NK-92 (cell line): Measurements from ENCODE around the gene ARX.

Source experiments
- DNase-seq: peaks from one replicate; lab custom pipeline; 2025; ENCODE audit not compliant: unreplicated experiment; lab: John Stamatoyannopoulos, UW

Gene ARX

DNA sequence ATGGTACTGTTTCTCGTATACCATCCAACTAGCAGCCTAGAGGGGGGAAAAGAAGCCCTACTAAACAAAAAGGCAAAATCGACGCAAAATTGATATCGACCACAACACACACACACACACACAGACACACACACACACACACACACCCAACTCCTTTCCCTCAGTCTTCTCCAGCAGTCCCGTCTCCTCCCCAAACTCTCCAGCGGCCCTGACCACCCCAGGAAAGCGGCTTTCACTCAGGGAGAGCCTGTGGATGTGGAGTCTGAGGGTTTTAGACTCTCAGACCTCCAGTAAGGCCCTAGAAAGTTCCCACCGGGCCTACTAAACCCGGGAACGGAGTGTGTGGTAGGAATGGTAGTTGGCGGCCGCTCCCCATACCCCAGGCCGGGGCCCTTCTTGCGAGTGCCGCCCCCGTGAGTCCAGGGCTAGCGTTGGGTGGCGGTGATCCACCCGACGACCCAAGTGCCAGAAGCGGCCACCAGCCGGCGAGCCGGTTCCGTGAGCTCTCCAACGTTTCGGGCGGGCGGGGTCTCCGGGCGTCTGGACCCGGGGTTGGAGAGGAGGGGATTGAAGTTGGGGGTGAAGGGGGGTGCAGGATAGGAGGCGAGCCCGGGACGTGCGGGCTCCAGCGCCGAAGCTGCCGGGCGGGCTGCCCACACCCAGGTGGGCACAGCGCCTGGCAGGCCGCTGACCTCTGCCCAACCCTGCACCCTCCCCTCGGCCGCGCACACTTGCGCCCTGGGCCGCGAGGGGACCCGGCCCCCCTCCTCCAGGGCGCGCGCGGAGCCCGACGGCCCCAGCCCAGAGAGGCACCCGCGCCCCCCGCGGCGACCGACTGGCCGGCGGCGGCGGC is 13.7 kb downstream of the ARX start:
- no peak for DNase-seq

DNA sequence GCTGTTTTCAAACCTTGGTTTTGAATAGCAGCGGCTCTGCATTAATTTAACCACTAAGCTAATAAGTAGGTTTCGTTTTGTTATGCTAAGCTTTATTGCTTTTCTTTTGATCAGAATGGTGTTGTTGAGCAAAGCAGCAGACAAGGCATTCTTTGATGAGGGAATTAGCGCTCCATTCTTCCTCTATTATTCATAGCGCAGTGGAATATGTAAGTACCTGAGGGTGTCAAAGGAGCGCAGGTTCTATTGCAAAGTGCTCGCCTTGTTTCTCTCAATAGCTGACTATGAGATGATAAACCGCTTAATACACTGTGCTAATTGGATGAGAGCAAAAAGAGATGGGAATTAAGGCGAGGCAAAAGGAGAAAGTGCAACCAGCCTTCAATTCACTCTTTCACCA is 16.3 kb downstream of the ARX start:
- no peak for DNase-seq

DNA sequence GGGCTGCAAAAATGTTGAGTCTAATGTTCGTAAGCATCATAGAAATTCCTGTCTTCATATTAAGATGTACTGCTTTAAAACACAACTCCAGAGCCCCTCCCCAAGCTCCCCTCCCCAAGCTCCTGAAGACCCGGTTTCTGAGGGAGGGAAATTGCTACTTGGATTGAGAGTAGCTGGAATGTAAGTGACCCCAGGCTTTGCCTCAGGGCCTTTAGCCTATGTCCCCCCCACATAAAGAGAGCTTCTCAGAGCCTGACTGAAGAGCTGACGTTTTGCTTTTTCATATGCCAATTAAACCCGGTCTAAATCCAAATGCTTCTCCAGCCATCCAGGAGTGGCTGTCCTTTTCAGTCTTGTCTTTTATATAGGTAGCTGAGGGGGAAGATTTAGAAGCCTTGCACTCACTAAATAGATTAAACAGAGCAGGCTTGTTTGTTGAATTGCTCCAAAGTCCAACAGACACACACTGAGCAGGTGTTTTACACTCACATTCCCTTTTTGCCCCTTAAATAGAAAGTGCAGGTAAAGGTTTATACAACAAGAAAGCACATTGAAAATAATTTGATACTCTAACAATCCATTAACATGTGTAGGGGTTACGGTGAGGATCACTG is 19.6 kb downstream of the ARX start:
- no peak for DNase-seq

DNA sequence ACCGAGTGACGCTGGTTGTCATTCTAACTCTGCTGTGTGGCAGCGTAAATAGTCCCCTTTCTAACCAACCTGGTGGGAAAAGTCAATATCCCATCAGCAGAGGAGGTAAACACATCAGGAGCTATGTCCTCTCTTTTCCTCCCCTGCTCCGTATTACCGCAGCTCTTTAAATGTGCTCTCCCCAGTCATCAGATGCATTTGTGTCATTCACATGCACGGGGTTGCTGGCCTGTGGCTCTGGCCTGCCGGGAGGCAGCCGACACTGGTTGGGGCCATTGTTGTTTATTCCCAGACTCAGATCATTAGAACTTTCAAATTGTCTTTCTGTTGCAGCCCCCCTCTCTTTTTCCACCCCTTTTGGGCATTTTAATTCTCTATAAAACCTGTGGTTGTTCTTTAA is 21.9 kb downstream of the ARX start:
- no peak for DNase-seq

DNA sequence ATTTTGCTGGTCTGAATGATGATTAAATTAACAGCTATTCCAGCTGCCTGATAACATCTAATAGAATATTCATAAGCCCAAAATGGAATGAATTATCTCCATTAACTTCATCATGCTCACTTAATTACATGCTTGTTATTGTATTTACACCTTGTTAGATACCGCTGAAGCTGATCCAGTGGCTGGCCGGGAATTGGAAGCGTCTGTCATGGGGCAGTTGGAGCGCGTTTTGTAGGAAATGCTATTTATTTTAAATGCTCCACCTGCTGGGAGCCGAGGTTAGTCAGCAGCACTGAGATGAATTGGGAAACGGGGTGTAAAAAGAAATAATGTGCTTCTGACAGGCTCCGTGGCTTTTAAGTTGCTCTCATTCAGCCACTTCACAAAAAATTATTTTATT is 25.2 kb downstream of the ARX start:
- DNase-seq = no peak

DNA sequence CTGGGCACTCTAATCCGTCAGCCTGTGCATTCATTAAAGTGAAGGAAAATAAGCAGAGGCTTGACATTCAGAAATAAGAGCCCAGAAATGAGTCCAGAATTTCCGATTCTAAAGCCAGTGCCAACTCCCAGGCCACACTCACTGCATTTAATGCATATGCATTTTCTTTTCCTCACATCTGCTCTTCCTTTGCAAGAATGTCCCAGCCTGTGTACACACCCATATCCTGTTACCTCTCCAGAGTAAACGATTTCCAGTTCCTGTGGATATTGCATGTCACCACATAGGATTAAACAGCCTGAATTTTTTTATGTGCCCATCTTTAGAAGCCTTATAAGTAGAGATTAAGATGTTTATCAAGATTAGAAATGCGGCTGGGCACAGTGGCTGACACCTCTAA is 27.5 kb downstream of the ARX start:
- no peak for DNase-seq

DNA sequence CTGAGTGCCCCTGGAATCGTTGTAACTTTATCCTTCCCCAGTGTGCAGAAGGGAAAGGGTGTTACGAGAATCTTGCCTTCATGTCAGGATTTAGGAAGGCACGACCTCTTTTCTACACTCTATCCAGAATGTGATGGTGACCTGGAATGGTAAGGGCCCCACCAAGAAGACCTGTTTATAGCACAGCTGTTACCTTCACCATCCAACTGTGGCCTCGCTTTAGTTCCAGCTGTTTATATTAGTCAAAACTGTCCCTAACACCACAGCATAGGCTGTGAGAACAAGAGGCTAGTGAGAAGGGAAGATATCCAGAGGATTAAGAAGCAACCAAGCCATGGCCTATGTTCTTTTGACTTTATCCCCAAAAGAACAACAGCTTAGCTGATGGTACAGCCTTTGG is 28.0 kb downstream of the ARX start:
- no peak for DNase-seq

DNA sequence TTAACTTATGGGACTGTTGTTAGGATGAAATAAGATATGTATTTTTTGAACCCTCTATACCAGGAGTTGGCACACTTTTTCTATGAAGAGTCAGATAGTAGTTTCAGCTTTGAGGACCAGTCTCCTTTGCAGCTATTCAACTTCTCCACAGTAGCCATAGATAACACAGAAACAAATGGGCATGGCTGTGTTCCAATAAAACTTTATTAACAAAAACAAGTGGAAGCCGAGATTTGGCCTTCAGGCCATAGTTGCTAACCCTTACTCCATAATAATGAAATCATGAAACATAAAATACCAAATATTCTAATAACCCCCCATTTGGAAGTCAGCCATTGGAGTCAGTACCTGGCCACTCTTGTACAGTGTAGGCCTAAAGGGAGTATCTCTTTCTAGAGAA is 30.6 kb downstream of the ARX start:
- no peak for DNase-seq

DNA sequence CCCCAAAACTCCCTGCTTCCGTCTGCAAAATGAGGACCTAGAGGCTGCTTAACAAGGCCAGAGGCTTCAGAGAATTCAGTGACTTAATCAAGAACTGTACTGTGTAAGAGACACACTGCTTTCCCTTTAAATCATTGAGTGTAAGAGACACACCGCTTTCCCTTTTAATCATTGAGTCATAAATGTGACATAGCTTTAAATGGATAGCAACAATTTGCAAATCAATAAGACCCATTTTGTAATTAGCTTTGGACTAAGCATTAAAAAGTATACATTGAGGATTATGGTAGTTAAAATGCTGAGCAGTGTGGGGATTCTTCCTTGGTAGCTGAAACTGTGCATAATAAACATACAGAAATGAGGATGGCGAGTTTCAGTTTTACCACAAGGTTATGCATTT is 31.8 kb downstream of the ARX start:
- DNase-seq = no peak

DNA sequence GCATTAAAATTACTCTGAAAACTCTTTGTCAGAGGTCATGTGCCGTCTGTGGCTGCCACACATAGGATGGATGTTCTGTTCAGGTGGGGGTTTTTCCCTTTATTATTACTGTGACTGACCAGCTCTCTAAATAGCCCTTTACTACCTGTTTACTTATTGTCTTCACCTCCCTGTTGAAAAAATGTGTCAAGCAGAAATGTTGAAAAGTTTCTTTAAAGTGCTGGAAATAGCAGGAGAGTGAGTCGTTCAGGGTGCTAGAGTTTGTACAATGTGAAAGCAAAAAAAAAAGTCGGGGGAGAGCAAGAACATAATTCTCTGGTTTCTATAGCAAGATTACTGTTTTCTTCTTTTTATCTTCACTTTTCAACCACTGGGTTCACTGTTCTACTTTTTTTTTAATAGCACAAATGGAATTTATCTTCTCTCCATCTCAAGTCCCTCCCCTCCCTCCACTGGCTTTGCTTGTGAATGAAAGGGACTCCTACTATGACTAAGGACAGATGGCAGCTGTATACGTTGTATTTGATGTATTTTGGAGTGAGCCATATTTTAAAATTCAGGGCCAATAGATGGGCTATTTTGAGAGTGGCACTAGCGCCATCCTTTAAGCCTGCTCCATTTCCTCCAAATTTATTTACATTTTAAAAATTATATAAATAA is 33.3 kb downstream of the ARX start:
- no peak for DNase-seq

DNA sequence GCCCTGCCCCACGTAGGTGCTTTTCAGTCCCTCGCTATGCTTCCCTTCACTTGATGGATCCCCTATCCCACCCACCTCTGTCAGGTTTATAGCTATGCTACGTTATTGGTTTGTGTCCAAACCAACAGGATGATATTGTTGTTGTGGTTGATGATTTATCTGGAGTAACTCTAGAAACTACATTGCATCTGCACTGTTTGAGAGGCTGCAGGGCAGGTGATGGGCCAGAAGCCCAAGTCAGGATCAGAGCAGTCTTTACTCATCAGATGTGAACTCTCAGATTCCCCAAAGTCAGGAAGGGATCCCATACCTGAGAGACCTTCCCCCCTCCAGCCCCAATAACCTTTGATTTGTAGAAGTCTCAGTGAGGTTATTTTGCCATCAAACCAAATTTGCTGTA is 34.7 kb downstream of the ARX start:
- DNase-seq = no peak

DNA sequence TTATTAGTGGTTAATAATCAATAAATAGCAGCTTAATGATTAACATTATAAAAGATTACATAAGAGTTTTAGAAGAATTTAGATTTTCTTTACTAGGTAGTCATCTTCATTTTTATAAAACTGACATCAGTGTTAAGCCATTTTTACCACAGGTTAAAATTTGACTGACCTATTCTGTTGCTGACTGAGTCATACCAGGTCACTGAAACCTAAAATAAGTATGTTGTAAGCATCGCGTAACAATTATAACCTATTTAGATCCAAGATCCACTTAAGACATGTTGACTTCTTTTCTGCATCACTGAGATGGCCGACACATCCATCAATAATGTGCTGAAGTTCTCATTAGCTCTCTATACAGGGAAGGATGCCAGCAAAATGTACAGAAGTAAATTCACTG is 36.7 kb downstream of the ARX start:
- no peak for DNase-seq

DNA sequence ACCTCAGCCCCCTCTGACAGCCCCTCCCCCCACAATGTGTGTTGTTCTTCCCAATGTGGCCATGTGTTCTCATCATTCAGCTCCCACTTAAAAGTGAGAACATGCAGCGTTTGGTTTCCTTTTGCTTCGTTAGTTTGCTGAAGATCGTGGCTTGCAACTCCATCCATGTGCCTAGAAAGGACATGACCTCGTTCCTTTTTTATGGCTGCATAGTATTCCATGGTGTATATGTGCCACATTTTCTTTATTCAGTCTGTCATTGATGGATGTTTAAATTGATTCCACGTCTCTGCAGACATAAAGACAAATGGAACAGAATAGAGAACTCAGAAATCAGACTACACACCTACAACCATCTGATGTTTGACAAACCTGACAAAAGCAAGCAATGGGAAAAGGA is 46.0 kb downstream of the ARX start:
- DNase-seq = no peak

DNA sequence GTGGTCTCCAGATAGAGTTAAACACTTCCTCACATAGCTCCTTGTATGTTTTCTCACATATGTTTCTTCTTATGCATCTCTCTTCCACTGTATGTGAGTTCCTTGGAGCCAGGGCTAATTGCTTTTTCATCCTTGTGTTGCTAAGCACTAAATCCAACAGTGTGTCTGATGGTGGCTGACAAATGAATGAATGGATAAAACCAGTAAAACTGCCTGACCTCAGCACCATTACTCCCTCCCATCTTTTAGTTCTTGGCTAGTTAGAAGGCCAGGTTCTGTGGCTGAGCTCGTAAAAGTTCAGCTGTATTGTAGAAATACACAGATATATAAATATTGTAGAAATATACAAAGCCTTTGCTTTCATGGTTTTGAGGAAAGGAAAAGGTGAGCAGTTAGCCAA is 50.4 kb downstream of the ARX start:
- no peak for DNase-seq

DNA sequence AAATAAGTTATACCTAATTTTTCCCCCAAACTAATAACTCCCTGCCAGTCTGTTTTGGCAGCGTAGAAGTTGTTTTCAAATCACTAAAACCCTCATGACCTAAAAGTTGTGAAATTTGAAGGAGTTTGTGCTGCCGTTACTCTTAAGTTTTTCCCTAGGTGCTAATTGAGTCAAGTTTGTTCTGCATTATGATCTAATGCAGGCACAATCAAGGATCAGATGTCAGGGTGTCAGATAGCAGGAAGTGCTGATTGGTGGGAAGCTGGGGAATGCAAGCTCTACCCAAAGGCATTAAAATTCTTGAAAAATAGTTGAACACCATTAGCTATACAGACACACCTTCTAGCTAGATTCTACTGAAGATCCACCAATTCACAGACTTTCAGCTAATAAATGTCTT is 51.9 kb downstream of the ARX start:
- no peak for DNase-seq

DNA sequence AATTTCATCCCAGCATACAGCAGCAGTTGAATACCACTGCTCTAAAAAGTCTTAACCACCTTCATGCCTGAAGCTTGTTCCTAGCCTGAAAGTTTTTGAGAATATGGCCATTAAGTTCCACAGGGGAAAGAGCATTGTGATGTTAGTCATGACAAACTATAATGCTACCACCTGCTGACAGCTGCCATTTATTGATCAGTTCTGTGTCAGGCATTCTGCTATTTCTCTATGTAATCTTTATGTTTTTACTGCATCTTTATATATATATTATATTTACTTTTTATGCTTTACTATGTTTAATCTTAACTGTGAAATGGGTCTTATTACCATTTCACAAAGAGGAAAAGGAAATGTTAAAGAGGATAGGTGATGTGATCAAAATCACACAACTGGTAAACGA is 54.0 kb downstream of the ARX start:
- no peak for DNase-seq

DNA sequence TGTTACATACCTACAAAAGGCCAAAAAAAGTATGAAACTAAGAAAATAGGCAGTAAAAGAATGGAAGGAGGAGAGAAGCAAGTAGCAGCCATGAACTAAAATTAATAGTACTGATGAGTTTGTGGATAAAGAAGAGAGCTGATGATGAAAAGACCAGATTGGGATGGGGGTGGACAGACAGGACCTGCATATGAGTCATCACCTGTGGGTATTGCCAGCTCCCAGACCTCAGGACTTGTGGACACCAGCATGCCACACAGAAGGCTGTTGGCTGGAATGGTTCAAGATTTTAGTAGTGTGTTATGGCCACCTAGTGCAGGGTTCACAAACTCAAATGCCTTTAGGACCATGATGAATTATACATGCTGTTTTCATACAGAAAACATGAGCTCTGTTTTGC is 58.9 kb downstream of the ARX start:
- no peak for DNase-seq

DNA sequence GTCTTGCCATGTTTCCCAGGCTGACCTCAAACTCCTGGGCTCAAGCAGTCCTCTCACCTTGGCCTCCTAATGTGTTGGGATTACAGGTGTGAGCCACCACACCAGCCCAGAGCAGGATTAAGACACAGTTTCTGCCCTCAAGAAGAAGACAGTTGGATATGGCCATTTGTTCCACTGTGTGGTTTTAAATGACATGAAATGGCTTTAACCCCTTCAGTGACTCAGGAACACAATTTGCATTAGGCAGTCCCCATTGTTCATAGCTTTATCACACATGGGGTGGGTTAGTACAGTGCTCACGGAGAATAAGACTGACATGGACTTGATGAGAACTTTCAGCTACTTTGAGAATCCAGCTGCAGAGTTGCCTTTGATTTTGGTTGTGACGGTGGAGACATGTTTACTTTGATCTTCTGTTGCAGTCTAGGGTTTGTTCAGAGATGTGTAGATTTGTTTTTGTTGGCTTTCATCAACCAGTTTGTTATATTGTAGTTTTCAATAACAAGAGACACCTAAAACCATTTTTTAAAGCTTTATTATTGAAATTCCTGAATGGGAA is 60.3 kb downstream of the ARX start:
- no peak for DNase-seq

DNA sequence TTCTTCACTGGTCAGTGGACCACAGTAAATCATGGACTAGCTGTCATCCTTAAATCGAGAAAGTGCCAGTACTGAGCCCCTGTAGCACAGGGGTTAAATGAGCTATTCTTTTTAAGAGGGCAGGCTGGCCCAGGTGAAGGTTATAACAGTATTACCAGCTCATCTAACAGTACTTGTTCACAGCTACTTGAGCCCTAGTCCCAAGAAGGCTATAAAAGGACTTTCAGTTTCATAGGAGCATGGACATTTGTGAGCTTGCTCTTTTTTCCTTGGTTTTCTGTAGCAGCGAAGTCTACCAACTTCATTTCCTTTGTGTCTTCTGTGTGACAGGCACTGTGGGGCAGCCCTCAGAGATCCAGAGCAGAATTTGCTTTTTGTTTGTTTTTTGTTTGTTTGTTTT is 61.0 kb downstream of the ARX start:
- no peak for DNase-seq
